HepG2 (cell line): Measurements from ENCODE around the gene CKAP2L. TPM values are rescaled to one million over a fixed set of nuclear protein-coding genes. Genes with fewer than 3 reads are reported as not detected.

Experiments used
- ATAC-seq: fragments of 200-7000 bp; cut with Tn5 transposase; 3 replicates; pipeline ENCODE4 v1.9.1; 2020; ENCODE audit warnings: mild to moderate bottlenecking, moderate library complexity
- BruUV-seq: library from RNA; stranded (reverse); fragments of 400-500 nt; replicated peaks from 2 replicates; lab custom pipeline; 2021; lab: Mats Ljungman, UMichigan
- CTCF ChIA-PET: fragments of 300-600 bp; formaldehyde crosslinking; extraction: SDS; loops from one replicate; lab custom pipeline; 2021; ENCODE audit warnings: low total read pairs, inconsistent platforms, low intra/inter-chr PET ratio; lab: Yijun Ruan, JAX
- POLR2A ChIA-PET: fragments of 350-600 bp; sonication (Branson Sonifier 250); formaldehyde crosslinking; loops from one replicate; lab custom pipeline; 2020; ENCODE audit warnings: antibody characterized with exemption, inconsistent platforms; lab: Yijun Ruan, JAX
- DNase-seq: peaks from one replicate; pipeline ENCODE4 v3.0.0-alpha.2; 2015; ENCODE audit warnings: low spot score
- FAIRE-seq: peaks from 3 replicates; lab custom pipeline; 2011; peaks lifted over from hg19 to GRCh38; lab: Jason Lieb, UNC
- H2AFZ ChIP-seq: one replicate; pipeline ENCODE4 v1.6.1; 2011; ENCODE audit warnings: low read length, inconsistent platforms
- H3K27ac ChIP-seq: fragments of 300-600 bp; 3 replicates; pipeline ENCODE4 v1.8.0; 2011; ENCODE audit warnings: mixed run types, mild to moderate bottlenecking, mixed read lengths, low read length, inconsistent platforms; ENCODE audit not compliant: insufficient read depth; ENCODE audit errors: extremely low read length
- H3K27me3 ChIP-seq, 2 experiments: fragments of 200-600 bp in 1 of 2; 2 replicates in 1 of 2; 3 replicates in 1 of 2; pipeline versions ENCODE4 v1.6.0 to v1.8.0; 2011; ENCODE audit warnings: low read length in 2 of 2, mild to moderate bottlenecking in 2 of 2, moderate library complexity in 2 of 2, inconsistent platforms in 1 of 2; ENCODE audit not compliant: insufficient read depth in 2 of 2, control insufficient read depth in 1 of 2
- H3K36me3 ChIP-seq, 2 experiments: fragments of 200-600 bp in 1 of 2; replicated peaks in 1 of 2; 2 replicates in 1 of 2; 3 replicates in 1 of 2; pipeline versions ENCODE4 v1.5.1 to v1.8.0; 2011; ENCODE audit warnings: low read length in 2 of 2, inconsistent platforms in 1 of 2; ENCODE audit not compliant: insufficient read depth in 2 of 2, control insufficient read depth in 1 of 2
- H3K4me1 ChIP-seq: 2 replicates; pipeline ENCODE4 v1.5.1; 2012; ENCODE audit warnings: low read length, inconsistent platforms; ENCODE audit not compliant: insufficient read depth
- H3K4me2 ChIP-seq: 2 replicates; pipeline ENCODE4 v1.6.0; 2011; ENCODE audit warnings: low read depth, low read length, inconsistent platforms
- H3K4me3 ChIP-seq, 3 experiments: fragments of 200-600 bp in 1 of 3; sonication (generic), shearing (Covaris generic) in 1 of 3; replicated peaks in 1 of 3; 2 replicates each; pipeline ENCODE4 v1.5.1; 2011 to 2016; ENCODE audit warnings: low read length in 3 of 3, inconsistent platforms in 2 of 3, low read depth in 2 of 3, mild to moderate bottlenecking in 2 of 3, control low read depth in 1 of 3, mixed read lengths in 1 of 3; ENCODE audit not compliant: insufficient read depth in 1 of 3
- H3K79me2 ChIP-seq: one replicate; pipeline ENCODE4 v1.6.1; 2011; ENCODE audit warnings: low read length, inconsistent platforms; ENCODE audit not compliant: insufficient read depth
- H3K9ac ChIP-seq: 2 replicates; pipeline ENCODE4 v1.6.0; 2011; ENCODE audit warnings: mild to moderate bottlenecking, low read depth, low read length, inconsistent platforms; ENCODE audit not compliant: insufficient read depth
- H3K9me3 ChIP-seq: 2 replicates; pipeline ENCODE4 v1.5.1; 2012; ENCODE audit warnings: mild to moderate bottlenecking, low read length
- H4K20me1 ChIP-seq: 2 replicates; pipeline ENCODE4 v1.6.0; 2011; ENCODE audit warnings: inconsistent platforms, mild to moderate bottlenecking, low read length, moderate library complexity; ENCODE audit not compliant: insufficient read depth
- DR1 ChIP-seq: sonication (generic); formaldehyde crosslinking; IDR thresholded peaks from 2 replicates; pipeline ENCODE4 v1.8.0; 2021; ENCODE audit warnings: mild to moderate bottlenecking, missing genetic modification reagents, inconsistent platforms
- SP1 ChIP-seq, 2 experiments: fragments of 450-650 bp in 1 of 2; sonication (generic) in 1 of 2; formaldehyde crosslinking in 1 of 2; IDR thresholded peaks; 2 replicates each; pipeline versions ENCODE4 v1.4.0 to v1.6.1; 2016 to 2020; ENCODE audit warnings: missing genetic modification reagents in 1 of 2
- ZBTB20 ChIP-seq: sonication (generic); formaldehyde crosslinking; IDR thresholded peaks from 2 replicates; pipeline ENCODE4 v1.8.1; 2023; ENCODE audit warnings: missing genetic modification reagents, low read depth, mild to moderate bottlenecking, borderline replicate concordance
- ZC3H13 ChIP-seq: sonication (generic); formaldehyde crosslinking; IDR thresholded peaks from 2 replicates; pipeline ENCODE4 v1.8.1; 2023; ENCODE audit warnings: mild to moderate bottlenecking, missing genetic modification reagents, moderate library complexity
- ZNF317 ChIP-seq: sonication (generic); formaldehyde crosslinking; IDR thresholded peaks from 2 replicates; pipeline ENCODE4 v1.5.0; 2020; ENCODE audit warnings: mild to moderate bottlenecking, missing genetic modification reagents
- ZNF7 ChIP-seq: IDR thresholded peaks from 2 replicates; pipeline ENCODE4 v1.6.1; 2016; ENCODE audit warnings: missing biosample characterization, missing genetic modification reagents
- WGBS: methylation state at CpG from one replicate; pipeline ENCODE4 v1.1.6; 2017; ENCODE audit warnings: low lambda C conversion rate; 5-methylcytosine and 5-hydroxymethylcytosine counted together
- in situ Hi-C: cut with HindIII; loops from 2 replicates; pipeline ENCODE4 v1.10.0; 2017; ENCODE audit warnings: low pct_unique_long_range_greater_than_20kb; ENCODE audit not compliant: extremely low pct_ligation_motif_present
- intact Hi-C: fragments of 100-400 bp; cut with micrococcal nuclease; formaldehyde crosslinking; loops from one replicate; pipeline ENCODE4 v1.10.0; 2022; ENCODE audit not compliant: unreplicated experiment
- polyA plus RNA-seq, 8 experiments: library from polyadenylated mRNA; depleted of rRNA in 3 of 8; stranded (reverse) in 7 of 8; unstranded in 1 of 8; fragments of >200 nt; fragmentation: Illumina TruSeq in 4 of 8; extraction: Trizol in 4 of 8; gene quantifications; 2 replicates each; pipeline versions ENCODE4 v1.2.1 to v1.2.3, GENCODE V29; 2011 to 2016; ENCODE audit warnings: low read depth in 4 of 8, missing spikeins in 1 of 8, mixed read lengths in 1 of 8; ENCODE audit not compliant: insufficient read depth in 1 of 8
- total RNA-seq, 5 experiments: library from RNA; depleted of rRNA; stranded (reverse); fragments of >200 nt; fragmentation: Illumina TruSeq; extraction: Trizol; gene quantifications; 2 replicates each; pipeline ENCODE4 v1.2.3, GENCODE V29; 2016; ENCODE audit warnings: low read depth in 1 of 5
- TF ChIP-seq, protein P1 (sequence below): sonication (generic); formaldehyde crosslinking; IDR thresholded peaks from 2 replicates; pipeline ENCODE4 v1.4.0; 2020; ENCODE audit warnings: mild to moderate bottlenecking, missing genetic modification reagents
- TF ChIP-seq, protein P2 (sequence below): sonication (generic); formaldehyde crosslinking; IDR thresholded peaks from 2 replicates; pipeline ENCODE4 v1.8.0; 2022; ENCODE audit warnings: mild to moderate bottlenecking, missing genetic modification reagents, moderate library complexity

CKAP2L gene
- total and polyA plus RNA-seq, 2 of the 13 experiments (the other 11 are each of a cell fraction or from before 2014, with no cell fraction given) = 7.1 to 9.5 TPM

DNA sequence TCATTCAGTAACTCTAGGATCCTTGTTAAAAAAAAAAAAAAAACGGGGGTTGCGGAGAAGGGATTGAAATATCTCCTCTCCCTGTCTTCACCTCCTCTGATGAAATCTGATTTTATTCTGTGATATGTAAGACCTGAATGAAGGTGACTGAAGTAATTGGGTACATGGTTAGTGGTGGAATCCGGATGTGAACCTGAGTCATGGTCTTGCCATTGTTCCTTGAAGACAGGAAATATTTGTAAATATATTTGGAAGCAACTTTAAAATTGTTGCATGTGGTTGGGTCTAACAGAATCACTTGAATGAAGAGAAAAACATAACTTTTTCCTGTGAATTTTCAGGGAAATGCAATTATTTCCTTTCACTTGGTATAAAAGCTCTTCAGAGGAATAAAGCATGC, 22.9 kb upstream of the CKAP2L start:
- ATAC-seq (no peak), FAIRE-seq (no peak), DNase-seq (no peak)
- in situ Hi-C loops (no loop called here), intact Hi-C loops (no loop called here)
- H3K36me3 ChIP-seq = no peaks in the 10 kb centered on the region
- no peak overlapping the region for H3K4me3 ChIP-seq
- 84% methylated on average over 3 of the region's 3 CpGs for WGBS
- BruUV-seq = no TSS peak
- H3K4me2 ChIP-seq = no peak overlapping the region
- H3K79me2 ChIP-seq = no peaks in the 10 kb centered on the region
- ChIA-PET POLR2A (no interaction called here), CTCF (no interaction called here)
- H3K27me3 ChIP-seq = no peaks in the 10 kb centered on the region
- no peak overlapping the region for H2AFZ ChIP-seq
- no peaks in the 10 kb centered on the region for H4K20me1 ChIP-seq
- H3K9ac ChIP-seq = no peak overlapping the region
- H3K9me3 ChIP-seq = no peaks in the 10 kb centered on the region
- no peak overlapping the region for H3K27ac ChIP-seq
- TF ChIP-seq ZNF7 (CRISPR knock-in tag) (no peak), SP1 (IDR thresholded peaks at IDR 0.05) (no peak), SP1 (CRISPR knock-in tag; IDR thresholded peaks at IDR 0.05) (no peak), ZC3H13 (CRISPR knock-in tag) (no peak), ZBTB20 (CRISPR knock-in tag) (no peak), DR1 (CRISPR knock-in tag) (no peak), ZNF317 (CRISPR knock-in tag) (no peak)
- TF ChIP-seq, protein P1, sequence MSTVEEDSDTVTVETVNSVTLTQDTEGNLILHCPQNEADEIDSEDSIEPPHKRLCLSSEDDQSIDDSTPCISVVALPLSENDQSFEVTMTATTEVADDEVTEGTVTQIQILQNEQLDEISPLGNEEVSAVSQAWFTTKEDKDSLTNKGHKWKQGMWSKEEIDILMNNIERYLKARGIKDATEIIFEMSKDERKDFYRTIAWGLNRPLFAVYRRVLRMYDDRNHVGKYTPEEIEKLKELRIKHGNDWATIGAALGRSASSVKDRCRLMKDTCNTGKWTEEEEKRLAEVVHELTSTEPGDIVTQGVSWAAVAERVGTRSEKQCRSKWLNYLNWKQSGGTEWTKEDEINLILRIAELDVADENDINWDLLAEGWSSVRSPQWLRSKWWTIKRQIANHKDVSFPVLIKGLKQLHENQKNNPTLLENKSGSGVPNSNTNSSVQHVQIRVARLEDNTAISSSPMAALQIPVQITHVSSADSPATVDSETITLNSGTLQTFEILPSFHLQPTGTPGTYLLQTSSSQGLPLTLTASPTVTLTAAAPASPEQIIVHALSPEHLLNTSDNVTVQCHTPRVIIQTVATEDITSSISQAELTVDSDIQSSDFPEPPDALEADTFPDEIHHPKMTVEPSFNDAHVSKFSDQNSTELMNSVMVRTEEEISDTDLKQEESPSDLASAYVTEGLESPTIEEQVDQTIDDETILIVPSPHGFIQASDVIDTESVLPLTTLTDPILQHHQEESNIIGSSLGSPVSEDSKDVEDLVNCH (CRISPR knock-in tag) = no peak
- TF ChIP-seq, protein P2, sequence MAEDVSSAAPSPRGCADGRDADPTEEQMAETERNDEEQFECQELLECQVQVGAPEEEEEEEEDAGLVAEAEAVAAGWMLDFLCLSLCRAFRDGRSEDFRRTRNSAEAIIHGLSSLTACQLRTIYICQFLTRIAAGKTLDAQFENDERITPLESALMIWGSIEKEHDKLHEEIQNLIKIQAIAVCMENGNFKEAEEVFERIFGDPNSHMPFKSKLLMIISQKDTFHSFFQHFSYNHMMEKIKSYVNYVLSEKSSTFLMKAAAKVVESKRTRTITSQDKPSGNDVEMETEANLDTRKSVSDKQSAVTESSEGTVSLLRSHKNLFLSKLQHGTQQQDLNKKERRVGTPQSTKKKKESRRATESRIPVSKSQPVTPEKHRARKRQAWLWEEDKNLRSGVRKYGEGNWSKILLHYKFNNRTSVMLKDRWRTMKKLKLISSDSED = no peak
- H3K4me1 ChIP-seq = peaks cover 18% of the 10 kb centered on the region
